Large intestine (tissue), 3 donors: Measurements from ENCODE around the gene KLHL29. TPM values are rescaled to one million over a fixed set of nuclear protein-coding genes. Genes with fewer than 3 reads are reported as not detected.
A peak's percentile ranks its signal among the peaks of the same experiment; 100 is the strongest.

Experiments used
- DNase-seq, 2 donors: peaks; one replicate each; pipeline versions ENCODE4 v3.0.0 to v3.0.0-alpha.2; 2013
- H3K27ac ChIP-seq: one replicate; pipeline ENCODE4 v1.5.1; 2013; ENCODE audit warnings: low read length
- H3K27me3 ChIP-seq: 2 replicates; pipeline ENCODE4 v1.6.1; 2013; ENCODE audit warnings: low read length; ENCODE audit not compliant: control insufficient read depth, insufficient read depth
- H3K36me3 ChIP-seq: 2 replicates; pipeline ENCODE4 v1.6.1; 2013; ENCODE audit warnings: low read length; ENCODE audit not compliant: control insufficient read depth, insufficient read depth
- H3K4me1 ChIP-seq: one replicate; pipeline ENCODE4 v1.6.1; 2013; ENCODE audit warnings: low read length; ENCODE audit not compliant: control insufficient read depth, insufficient read depth
- H3K4me3 ChIP-seq: one replicate; pipeline ENCODE4 v1.5.1; 2013; ENCODE audit warnings: low read length
- H3K9me3 ChIP-seq: one replicate; pipeline ENCODE4 v1.6.1; 2013; ENCODE audit warnings: mild to moderate bottlenecking, low read depth, low read length, moderate library complexity; ENCODE audit not compliant: control insufficient read depth
- WGBS: methylation state at CpG from one replicate; pipeline ENCODE4 v1.1.5; 2013; ENCODE audit warnings: low lambda C conversion rate; ENCODE audit not compliant: insufficient coverage; 5-methylcytosine and 5-hydroxymethylcytosine counted together
- polyA plus RNA-seq: library from polyadenylated mRNA; unstranded; fragments of 120-200 nt; gene quantifications from one replicate; pipeline ENCODE4 v1.2.1, GENCODE V29; 2013

Gene KLHL29
- polyA plus RNA-seq, 1 donor: 5.9 TPM

DNA sequence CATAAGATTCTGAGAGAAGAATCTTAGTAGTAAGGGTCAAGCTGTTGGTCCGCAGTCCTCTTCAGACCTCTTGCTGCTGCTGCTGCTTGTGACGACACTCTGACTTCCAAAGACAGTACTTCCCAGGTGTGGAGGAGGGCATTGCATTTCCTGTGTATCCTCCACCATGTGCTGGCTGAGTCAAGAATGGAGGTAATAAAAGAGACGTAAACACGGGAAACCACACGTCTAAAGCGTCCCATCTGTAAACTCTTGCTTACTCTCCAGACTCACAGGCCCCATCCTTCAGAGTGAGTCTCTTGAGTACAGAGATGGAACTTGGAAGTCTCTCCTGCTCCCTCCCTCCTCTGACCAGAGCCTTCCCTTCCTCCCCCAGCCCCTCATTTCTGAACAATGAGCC, 25.6 kb downstream of the KLHL29 start:
- DNase-seq: peak in 1 of 2 donors; percentile 22
- no peaks in the 10 kb centered on the region for H3K36me3 ChIP-seq
- no CpG with 5 or more reads among the region's 6 CpGs for WGBS
- H3K27me3 ChIP-seq: no peaks in the 10 kb centered on the region
- no peak overlapping the region for H3K27ac ChIP-seq
- no peaks in the 10 kb centered on the region for H3K4me1 ChIP-seq
- H3K9me3 ChIP-seq: no peaks in the 10 kb centered on the region
- no peak overlapping the region for H3K4me3 ChIP-seq

DNA sequence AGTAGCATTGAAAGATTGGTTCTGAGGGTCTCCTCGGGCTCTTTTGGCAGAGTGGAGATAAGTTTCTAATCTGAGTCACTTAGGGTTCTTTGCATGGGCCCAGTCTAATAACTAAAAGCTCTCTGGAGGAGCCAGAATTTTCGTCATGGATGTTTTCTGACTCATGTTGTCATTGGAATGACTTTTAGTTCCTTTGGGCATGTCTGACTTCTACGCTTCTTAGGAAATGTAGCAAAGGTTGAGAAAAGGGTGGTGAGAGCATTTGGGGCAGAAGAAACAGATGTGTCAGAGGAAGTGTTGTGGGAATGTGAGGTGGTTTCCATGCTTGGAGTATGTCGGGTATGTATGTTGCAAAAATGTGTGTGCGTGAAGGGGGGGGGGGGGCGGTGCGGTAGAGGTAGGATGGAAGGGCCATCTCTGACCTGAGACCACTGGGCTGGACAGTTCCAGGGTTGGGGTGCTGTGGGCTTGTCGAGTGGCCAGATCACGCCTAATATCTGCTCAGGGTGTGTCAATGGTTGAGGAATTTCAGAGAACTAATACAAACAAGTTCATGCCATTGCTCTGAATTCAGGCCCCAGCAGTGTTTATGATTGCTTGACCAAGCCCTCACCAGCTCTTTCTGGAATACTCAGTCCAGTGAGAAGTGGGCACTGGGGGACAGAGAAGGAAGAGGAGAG, 26.9 kb downstream of the KLHL29 start:
- no peaks in the 10 kb centered on the region for H3K36me3 ChIP-seq
- H3K27me3 ChIP-seq: peaks cover 2% of the 10 kb centered on the region
- H3K4me1 ChIP-seq: no peaks in the 10 kb centered on the region
- no peaks in the 10 kb centered on the region for H3K9me3 ChIP-seq
- no peak overlapping the region for H3K4me3 ChIP-seq
- 100% methylated on average over 1 of the region's 9 CpGs for WGBS
- DNase-seq: no peak
- no peak overlapping the region for H3K27ac ChIP-seq

DNA sequence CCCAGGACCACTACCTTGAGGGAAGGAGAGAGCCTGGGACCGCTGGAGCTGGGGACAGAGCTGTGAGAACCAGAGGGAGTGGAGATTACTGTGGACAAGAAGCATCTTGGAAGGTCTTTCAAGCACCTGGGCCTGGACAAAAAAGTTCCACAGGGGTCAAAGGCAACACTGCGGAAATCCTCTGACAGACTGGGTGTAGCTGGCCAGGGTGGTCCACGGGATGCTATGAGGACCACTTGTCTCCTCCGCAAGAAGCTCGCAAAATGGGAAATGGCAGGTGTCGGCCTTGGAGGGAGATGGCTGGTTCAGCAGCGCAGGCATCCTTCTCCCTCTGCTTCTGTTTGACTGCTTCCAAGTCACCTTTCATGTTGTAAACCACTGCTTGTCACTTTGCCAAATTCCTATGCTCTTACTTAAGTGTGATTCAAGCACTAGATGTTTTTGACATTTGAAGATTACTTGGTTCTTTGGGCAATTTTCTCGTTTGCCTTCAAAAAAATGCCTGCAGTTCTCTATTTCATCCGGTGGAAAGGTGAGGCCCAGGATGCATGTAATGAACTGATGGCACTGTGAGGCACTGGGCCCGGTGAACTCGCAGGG, 27.7 kb downstream of the KLHL29 start:
- H3K36me3 ChIP-seq: no peaks in the 10 kb centered on the region
- WGBS: 100% methylated on average over 1 of the region's 11 CpGs
- H3K9me3 ChIP-seq: no peaks in the 10 kb centered on the region
- no peak overlapping the region for H3K4me3 ChIP-seq
- no peak for DNase-seq
- H3K4me1 ChIP-seq: no peaks in the 10 kb centered on the region
- H3K27ac ChIP-seq: no peak overlapping the region
- peaks cover 2% of the 10 kb centered on the region for H3K27me3 ChIP-seq

DNA sequence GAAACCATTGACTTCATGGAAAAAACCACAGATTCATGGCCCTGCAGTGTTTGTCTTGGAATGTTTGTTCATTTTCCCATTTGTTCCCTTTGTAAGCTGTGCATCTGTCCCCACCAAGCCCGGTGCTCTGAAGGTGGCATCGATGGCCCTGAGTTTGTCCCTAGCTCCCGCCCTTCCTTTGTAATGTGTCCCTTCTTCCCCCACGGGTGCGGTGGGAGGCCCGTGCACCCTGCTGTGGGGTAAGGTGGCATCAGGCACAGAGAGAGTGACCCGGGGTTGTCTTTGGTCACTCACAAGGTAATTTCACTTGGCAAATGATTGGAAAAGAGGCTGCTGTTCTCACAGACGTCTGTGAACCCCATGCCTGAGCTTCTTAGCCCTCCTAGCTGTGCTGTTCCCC, 28.7 kb downstream of the KLHL29 start:
- no CpG with 5 or more reads among the region's 8 CpGs for WGBS
- H3K4me3 ChIP-seq: no peak overlapping the region
- no peak for DNase-seq
- no peaks in the 10 kb centered on the region for H3K4me1 ChIP-seq
- H3K9me3 ChIP-seq: no peaks in the 10 kb centered on the region
- no peak overlapping the region for H3K27ac ChIP-seq
- H3K36me3 ChIP-seq: no peaks in the 10 kb centered on the region
- peaks cover 2% of the 10 kb centered on the region for H3K27me3 ChIP-seq

DNA sequence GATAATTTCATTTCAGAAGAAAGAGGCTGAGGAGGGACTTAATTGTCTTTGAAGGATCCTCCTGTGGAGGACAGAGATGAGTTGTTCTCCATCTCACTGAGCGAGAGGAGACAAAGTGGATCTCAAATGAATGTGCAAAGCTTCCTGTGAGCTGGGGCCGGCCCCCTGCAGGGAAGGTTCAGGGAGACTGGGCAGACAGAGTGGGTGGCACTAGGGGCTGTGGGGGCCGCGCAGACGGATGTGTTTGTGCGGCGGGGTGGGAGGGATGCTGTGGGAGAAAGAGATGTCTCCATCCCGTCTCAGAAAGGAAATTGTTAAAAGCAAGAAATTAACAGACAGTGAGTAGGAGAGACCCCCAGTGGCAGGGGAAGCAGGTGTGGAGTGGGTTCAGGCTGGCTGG, 29.1 kb downstream of the KLHL29 start:
- peaks cover 2% of the 10 kb centered on the region for H3K27me3 ChIP-seq
- H3K36me3 ChIP-seq: no peaks in the 10 kb centered on the region
- no peak for DNase-seq
- H3K27ac ChIP-seq: no peak overlapping the region
- H3K9me3 ChIP-seq: no peaks in the 10 kb centered on the region
- no CpG with 5 or more reads among the region's 8 CpGs for WGBS
- H3K4me1 ChIP-seq: peaks cover 2% of the 10 kb centered on the region
- no peak overlapping the region for H3K4me3 ChIP-seq

DNA sequence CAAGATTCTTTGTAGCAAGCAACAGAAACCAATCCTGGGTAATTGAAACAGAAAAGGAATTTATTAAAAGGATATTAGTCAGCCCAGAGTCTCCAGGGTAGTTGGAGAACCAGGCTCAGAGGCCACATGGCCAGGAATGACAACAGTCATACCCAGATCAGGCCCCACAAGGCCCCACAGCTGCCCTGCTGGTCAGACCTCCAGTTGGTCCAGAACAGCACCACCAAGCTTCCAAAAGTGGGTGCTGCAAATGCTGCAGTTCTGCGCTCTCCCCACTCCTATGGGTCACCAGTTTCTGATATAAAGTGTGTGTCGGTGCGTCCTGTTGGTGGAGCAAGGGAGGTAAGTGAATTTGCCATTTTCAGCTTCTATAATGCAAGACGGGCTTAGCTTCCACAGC, 29.9 kb downstream of the KLHL29 start:
- Histone ChIP-seq H3K4me3 (no peak overlapping the region), H3K4me1 (peaks cover 4% of the 10 kb centered on the region), H3K27me3 (peaks cover 2% of the 10 kb centered on the region), H3K27ac (no peak overlapping the region), H3K9me3 (no peaks in the 10 kb centered on the region), H3K36me3 (no peaks in the 10 kb centered on the region)
- WGBS: no CpG with 5 or more reads among the region's 4 CpGs
- no peak for DNase-seq

DNA sequence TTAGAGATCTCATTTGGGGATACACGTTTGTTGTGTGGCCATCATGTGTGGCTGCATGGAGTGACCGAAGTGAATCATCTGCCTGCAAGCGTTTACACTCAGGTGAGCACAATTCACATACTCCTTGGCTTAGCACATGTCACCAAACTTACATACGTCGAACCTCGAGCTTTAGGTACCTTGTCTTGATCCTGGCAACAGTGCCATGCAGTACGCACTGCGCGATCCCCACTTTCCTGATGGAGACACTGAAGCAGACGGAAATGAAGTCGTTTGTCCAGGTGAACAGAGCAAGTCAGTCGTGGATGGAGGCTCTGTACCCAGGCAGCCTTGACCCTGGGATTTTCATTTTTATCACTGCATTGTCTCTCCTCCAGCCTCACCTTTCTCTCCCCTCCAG, 32.3 kb downstream of the KLHL29 start:
- no peak overlapping the region for H3K27ac ChIP-seq
- no peak overlapping the region for H3K4me3 ChIP-seq
- H3K4me1 ChIP-seq: peaks cover 4% of the 10 kb centered on the region
- no peaks in the 10 kb centered on the region for H3K9me3 ChIP-seq
- no peaks in the 10 kb centered on the region for H3K36me3 ChIP-seq
- 67% methylated on average over 2 of the region's 12 CpGs for WGBS
- H3K27me3 ChIP-seq: peaks cover 2% of the 10 kb centered on the region
- no peak for DNase-seq

DNA sequence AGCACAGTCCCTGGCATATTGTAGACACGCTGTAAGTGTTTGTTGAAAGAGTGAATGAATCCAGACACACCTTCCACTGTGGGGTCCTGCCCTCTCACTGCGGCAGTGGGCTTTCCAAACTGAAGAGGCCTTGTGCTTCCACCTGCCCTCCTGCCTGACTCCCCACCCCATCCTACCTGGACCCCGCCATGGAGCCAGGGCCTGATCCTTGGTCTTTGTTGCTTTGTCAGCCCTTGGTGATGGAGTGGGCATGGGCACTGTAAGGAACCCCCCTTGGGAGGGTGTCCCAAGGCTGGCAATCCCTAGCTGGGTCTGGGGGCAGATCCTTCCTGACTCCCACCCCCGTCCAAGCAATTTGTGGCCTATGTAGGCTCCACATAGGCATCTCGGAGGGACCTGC, 33.1 kb downstream of the KLHL29 start:
- Histone ChIP-seq H3K4me1 (peaks cover 4% of the 10 kb centered on the region), H3K9me3 (peaks cover 3% of the 10 kb centered on the region), H3K36me3 (no peaks in the 10 kb centered on the region), H3K4me3 (no peak overlapping the region), H3K27me3 (peaks cover 2% of the 10 kb centered on the region), H3K27ac (no peak overlapping the region)
- DNase-seq: no peak
- no CpG with 5 or more reads among the region's 5 CpGs for WGBS

DNA sequence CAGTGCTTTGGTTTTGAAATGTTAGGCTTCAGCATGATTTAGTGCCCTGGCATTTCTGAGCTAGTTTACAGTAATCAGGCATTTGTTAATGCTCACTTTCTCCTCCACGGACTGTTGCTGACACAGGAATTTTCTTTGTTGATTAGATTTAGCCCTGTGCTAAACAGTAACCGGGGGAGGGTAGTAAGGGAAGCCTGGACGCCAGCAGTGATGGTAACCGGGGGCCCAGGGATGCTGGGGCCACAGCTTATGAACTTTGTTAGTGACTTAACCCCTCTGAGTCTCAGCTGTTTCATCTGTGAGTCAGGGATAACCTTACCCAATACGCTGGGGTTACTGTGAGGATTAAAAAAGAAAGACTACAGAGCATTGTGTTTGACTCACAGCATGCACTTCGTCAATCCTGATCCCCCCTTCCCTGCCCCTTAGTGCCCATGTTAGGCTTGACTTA, 33.5 kb downstream of the KLHL29 start:
- Histone ChIP-seq H3K4me1 (peaks cover 4% of the 10 kb centered on the region), H3K27me3 (peaks cover 2% of the 10 kb centered on the region), H3K9me3 (peaks cover 5% of the 10 kb centered on the region), H3K27ac (peak overlapping the region; percentile 26), H3K4me3 (no peak overlapping the region), H3K36me3 (no peaks in the 10 kb centered on the region)
- WGBS: no CpG with 5 or more reads among the region's 6 CpGs
- no peak for DNase-seq

DNA sequence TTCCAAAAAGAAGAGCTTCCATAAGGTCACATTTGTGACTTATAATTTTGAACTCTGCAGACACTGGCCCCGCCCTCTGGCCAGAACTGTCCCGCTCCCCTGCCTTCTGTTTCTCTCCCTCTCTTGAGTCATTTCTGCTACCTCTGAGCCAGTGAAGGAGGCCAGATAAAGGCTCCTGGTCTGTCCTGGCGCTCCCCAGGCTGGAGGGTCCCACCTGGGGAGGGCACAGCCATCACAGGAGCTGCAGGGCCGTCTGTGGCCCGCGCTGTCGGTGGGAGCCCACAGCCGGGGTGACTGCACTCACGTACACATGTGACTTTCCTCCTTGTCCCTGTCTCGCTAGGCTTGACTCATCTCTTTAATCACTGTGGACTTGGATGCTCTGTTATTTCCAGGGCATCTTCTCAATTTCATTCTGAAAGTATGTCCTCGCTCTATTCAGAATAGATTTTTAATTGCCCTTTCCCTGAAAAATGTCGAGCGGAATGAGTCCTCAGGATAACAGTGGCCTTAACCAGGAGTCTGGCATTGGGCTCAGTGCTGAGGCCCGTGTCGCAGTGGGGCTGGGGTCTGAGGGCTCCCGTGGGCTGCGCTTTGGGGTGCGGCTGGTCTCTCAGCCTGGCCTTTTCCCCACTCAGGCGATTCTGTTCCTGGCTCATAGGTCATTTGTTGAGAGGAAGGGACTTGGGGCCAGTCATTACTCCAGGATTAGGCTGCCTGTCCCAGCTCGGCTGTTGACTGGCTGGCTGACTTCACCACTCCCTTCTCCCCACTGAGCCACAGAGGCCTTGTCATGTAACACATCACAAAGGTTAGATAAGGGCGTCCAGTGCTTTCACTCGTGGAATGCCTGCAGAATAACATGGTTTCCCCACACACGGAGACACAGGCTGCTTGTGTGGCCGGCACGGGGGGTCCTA, 34.5 kb downstream of the KLHL29 start:
- no CpG with 5 or more reads among the region's 25 CpGs for WGBS
- DNase-seq: no peak
- Histone ChIP-seq H3K36me3 (no peaks in the 10 kb centered on the region), H3K9me3 (peaks cover 5% of the 10 kb centered on the region), H3K4me1 (peaks cover 4% of the 10 kb centered on the region), H3K4me3 (no peak overlapping the region), H3K27ac (no peak overlapping the region), H3K27me3 (peaks cover 2% of the 10 kb centered on the region)
